ENCODE data around the gene RARB.

GRCh38 chr3:25480811-25481210 is 52.7 kb downstream of the RARB start:
- TF ChIP-seq ZNF274 (IDR thresholded peaks at IDR 0.05; ENCODE audit: low read depth, low read length) = no peak
- TF ChIP-seq YY1 (IDR thresholded peaks at IDR 0.05; ENCODE audit: insufficient read depth, insufficient read length) = no peak

Measured in NT2/D1 (cell line).